Chondrocyte (in vitro differentiated cells): ENCODE results near the gene GRAMD1B. TPM values are rescaled to one million over a fixed set of nuclear protein-coding genes. Genes with fewer than 3 reads are reported as not detected.

Source experiments
- DNase-seq: peaks from one replicate; pipeline ENCODE4 v3.0.0; 2021; ENCODE audit warnings: mixed read lengths, low spot score
- H3K27ac Mint-ChIP-seq: one replicate; pipeline ENCODE4 v1.8.0; 2021; ENCODE audit warnings: mild to moderate bottlenecking, moderate library complexity, mixed read lengths; ENCODE audit not compliant: unreplicated experiment
- H3K27me3 Mint-ChIP-seq: 2 replicates; pipeline ENCODE4 v1.8.0; 2021; ENCODE audit warnings: low read depth, mixed read lengths
- H3K36me3 Mint-ChIP-seq: 2 replicates; pipeline ENCODE4 v1.8.0; 2021; ENCODE audit warnings: low read depth, mixed read lengths
- H3K4me1 Mint-ChIP-seq: 2 replicates; pipeline ENCODE4 v1.8.0; 2021; ENCODE audit warnings: low read depth, mild to moderate bottlenecking, mixed read lengths
- H3K4me3 Mint-ChIP-seq: one replicate; pipeline ENCODE4 v1.8.0; 2021; ENCODE audit warnings: mild to moderate bottlenecking, moderate library complexity, mixed read lengths; ENCODE audit not compliant: unreplicated experiment
- H3K9me3 Mint-ChIP-seq: 2 replicates; pipeline ENCODE4 v1.8.0; 2021; ENCODE audit warnings: low read depth, mixed read lengths
- CTCF ChIP-seq: fragments of 200-600 bp; sonication (generic); IDR thresholded peaks from 2 replicates; pipeline ENCODE4 v1.5.0; 2021; ENCODE audit warnings: antibody characterized with exemption, mild to moderate bottlenecking, moderate library complexity
- total RNA-seq: library from RNA; stranded (reverse); gene quantifications from 3 replicates; pipeline ENCODE4 v1.2.1, GENCODE V29; 2021

Gene GRAMD1B
- total RNA-seq, 1 donor from 2014 or later: 0.99 TPM

- Mint-ChIP-seq H3K36me3 (no peaks in the 10 kb centered on the region), H3K27me3 (peaks cover 77% of the 10 kb centered on the region), H3K4me3 (no peak overlapping the region), H3K9me3 (no peaks in the 10 kb centered on the region), H3K27ac (no peak overlapping the region), H3K4me1 (no peaks in the 10 kb centered on the region)
- no peak for DNase-seq
- TF ChIP-seq CTCF: no peak
These were observed 8.5 kb upstream of the GRAMD1B start for GRCh38 chr11:123421589-123421988.

- no peak overlapping the region for H3K27ac Mint-ChIP-seq
- H3K4me1 Mint-ChIP-seq: peaks cover 6% of the 10 kb centered on the region
- H3K4me3 Mint-ChIP-seq: no peak overlapping the region
- no peaks in the 10 kb centered on the region for H3K36me3 Mint-ChIP-seq
- peaks cover 54% of the 10 kb centered on the region for H3K27me3 Mint-ChIP-seq
- H3K9me3 Mint-ChIP-seq: no peaks in the 10 kb centered on the region
- TF ChIP-seq CTCF: no peak
- DNase-seq: no peak
These were observed 4.7 kb upstream of the GRAMD1B start for GRCh38 chr11:123425367-123425766.

- no peak for DNase-seq
- Mint-ChIP-seq H3K4me1 (peaks cover 6% of the 10 kb centered on the region), H3K9me3 (no peaks in the 10 kb centered on the region), H3K27me3 (peaks cover 44% of the 10 kb centered on the region), H3K27ac (no peak overlapping the region), H3K4me3 (no peak overlapping the region), H3K36me3 (no peaks in the 10 kb centered on the region)
- TF ChIP-seq CTCF: no peak
These were observed 3.3 kb upstream of the GRAMD1B start for GRCh38 chr11:123426789-123427188.

GRCh38 chr11:123427405-123427804, 2.7 kb upstream of the GRAMD1B start:
- Mint-ChIP-seq H3K27ac (no peak overlapping the region), H3K4me1 (peaks cover 6% of the 10 kb centered on the region), H3K27me3 (peaks cover 39% of the 10 kb centered on the region), H3K9me3 (no peaks in the 10 kb centered on the region), H3K36me3 (no peaks in the 10 kb centered on the region), H3K4me3 (no peak overlapping the region)
- DNase-seq: no peak
- no peak for TF ChIP-seq CTCF

GRCh38 chr11:123428116-123428715, 1.9 kb upstream of the GRAMD1B start:
- TF ChIP-seq CTCF: no peak
- peaks cover 34% of the 10 kb centered on the region for H3K27me3 Mint-ChIP-seq
- no peak overlapping the region for H3K27ac Mint-ChIP-seq
- H3K4me1 Mint-ChIP-seq: peaks cover 6% of the 10 kb centered on the region
- no peak for DNase-seq
- no peaks in the 10 kb centered on the region for H3K9me3 Mint-ChIP-seq
- H3K4me3 Mint-ChIP-seq: no peak overlapping the region
- H3K36me3 Mint-ChIP-seq: no peaks in the 10 kb centered on the region
